Natural killer cell (primary cell): ENCODE results near the gene MICOS13. TPM values are rescaled to one million over a fixed set of nuclear protein-coding genes. Genes with fewer than 3 reads are reported as not detected.

Experiments
- ATAC-seq, 3 donors: fragments of 150-1000 bp in 2 of 3; fragments of 200-7000 bp in 1 of 3; cut with Tn5 transposase; 1 replicate in 1 of 3; 2 replicates in 2 of 3; pipeline ENCODE4 v1.10.0; 2021; ENCODE audit warnings: mild to moderate bottlenecking in 2 of 3, moderate library complexity in 2 of 3
- DNase-seq, 2 donors: peaks; one replicate each; pipeline versions ENCODE4 v3.0.0 to v3.0.0-alpha.2; 2013 to 2021; ENCODE audit warnings: mixed read lengths in 1 of 2
- H3K27ac ChIP-seq: one replicate; pipeline ENCODE4 v1.5.1; 2013; ENCODE audit warnings: mild to moderate bottlenecking, low read length
- H3K27me3 ChIP-seq: one replicate; pipeline ENCODE4 v1.6.1; 2013; ENCODE audit warnings: low read length; ENCODE audit not compliant: control insufficient read depth, insufficient read depth
- H3K36me3 ChIP-seq: one replicate; pipeline ENCODE4 v1.6.1; 2013; ENCODE audit warnings: low read length; ENCODE audit not compliant: control insufficient read depth, insufficient read depth
- H3K4me1 ChIP-seq: one replicate; pipeline ENCODE4 v1.6.1; 2013; ENCODE audit warnings: low read length; ENCODE audit not compliant: control insufficient read depth, insufficient read depth
- H3K4me3 ChIP-seq: one replicate; pipeline ENCODE4 v1.5.1; 2013; ENCODE audit warnings: low read length
- H3K9me3 ChIP-seq: one replicate; pipeline ENCODE4 v1.6.1; 2013; ENCODE audit warnings: low read length; ENCODE audit not compliant: control insufficient read depth, insufficient read depth
- H3K27ac Mint-ChIP-seq, 2 donors: one replicate each; pipeline ENCODE4 v1.8.0; 2022; ENCODE audit warnings: mild to moderate bottlenecking in 2 of 2, mixed read lengths in 2 of 2, moderate library complexity in 1 of 2
- H3K27me3 Mint-ChIP-seq, 2 donors: one replicate each; pipeline ENCODE4 v1.8.0; 2022; ENCODE audit warnings: low read depth in 2 of 2, mixed read lengths in 2 of 2
- H3K36me3 Mint-ChIP-seq: one replicate; pipeline ENCODE4 v1.8.0; 2022; ENCODE audit warnings: mixed read lengths
- H3K4me1 Mint-ChIP-seq, 2 donors: one replicate each; pipeline ENCODE4 v1.8.0; 2022; ENCODE audit warnings: mixed read lengths in 2 of 2
- H3K4me3 Mint-ChIP-seq: one replicate; pipeline ENCODE4 v1.8.0; 2022; ENCODE audit warnings: mild to moderate bottlenecking, moderate library complexity, mixed read lengths
- H3K9me3 Mint-ChIP-seq, 2 donors: one replicate each; pipeline ENCODE4 v1.8.0; 2022; ENCODE audit warnings: mixed read lengths in 2 of 2
- WGBS: methylation state at CpG from one replicate; pipeline ENCODE4 v1.1.7; 2013; ENCODE audit warnings: missing lambda C conversion rate; ENCODE audit not compliant: insufficient coverage; 5-methylcytosine and 5-hydroxymethylcytosine counted together
- intact Hi-C: fragments of 100-400 bp; cut with micrococcal nuclease; formaldehyde crosslinking; loops from one replicate; pipeline ENCODE4 v1.14.2; 2022
- total RNA-seq, 4 donors: library from RNA; stranded (reverse); fragments of 120-200 nt in 1 of 4; gene quantifications; one replicate each; pipeline versions ENCODE4 v1.2.3 to v1.2.4, GENCODE V29; 2013 to 2022
- TF ChIP-seq, protein P1 (sequence below): fragments of 200-600 bp; IDR thresholded peaks from one replicate; pipeline ENCODE4 v1.8.0; 2022; ENCODE audit warnings: antibody characterized with exemption

MICOS13 gene
- total RNA-seq, 3 donors from 2014 or later (not counting 1 experiment from before 2014, with no cell fraction given): 17.7 to 27.7 (median 25.1) TPM

DNA sequence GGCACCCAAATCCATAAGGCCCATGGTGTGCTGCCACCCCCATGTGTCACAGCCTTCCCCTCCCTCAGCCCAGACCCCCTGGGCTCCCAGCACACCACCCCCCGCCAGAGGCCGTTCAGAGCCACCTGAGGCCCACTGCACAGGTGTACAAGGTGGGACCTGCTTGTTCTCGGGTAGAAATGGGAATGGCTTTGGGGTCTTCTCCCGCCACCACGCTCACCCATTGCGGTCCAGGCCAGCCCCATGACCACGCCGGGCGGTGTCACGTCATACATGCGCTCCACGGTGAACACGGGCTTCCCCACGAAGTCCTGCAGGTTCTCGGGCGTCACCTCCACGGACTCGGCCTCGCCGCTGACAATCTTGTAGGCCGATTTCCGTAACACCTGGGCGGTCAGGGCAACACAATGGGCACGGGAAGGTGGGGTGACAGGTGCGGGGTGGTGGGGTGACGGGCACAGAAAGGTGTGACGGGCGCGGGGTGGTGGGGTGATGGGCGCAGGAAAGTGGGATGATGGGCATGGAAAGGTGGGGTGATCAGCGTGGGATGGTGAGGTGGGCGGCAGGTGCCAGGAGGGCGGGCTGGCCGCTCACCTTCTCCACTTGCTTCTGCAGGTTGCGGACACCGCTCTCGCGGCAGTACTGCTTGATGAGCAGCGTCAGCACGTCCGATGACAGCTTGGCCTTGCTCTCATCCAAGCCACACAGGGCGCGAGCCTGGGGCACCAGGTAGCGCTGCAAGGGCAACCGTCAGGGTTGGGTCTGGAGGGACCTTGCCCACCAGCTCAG, 14.0 kb upstream of the MICOS13 start:
- Histone ChIP-seq H3K4me3 (no peak overlapping the region), H3K27ac (no peak overlapping the region), H3K27me3 (no peaks in the 10 kb centered on the region), H3K9me3 (no peaks in the 10 kb centered on the region), H3K4me1 (peaks cover 22% of the 10 kb centered on the region), H3K36me3 (peaks cover 57% of the 10 kb centered on the region)
- ATAC-seq: no peak
- Mint-ChIP-seq H3K9me3 (no peaks in the 10 kb centered on the region), H3K4me3 (peak overlapping the region; percentile 52), H3K27ac (peak overlapping the region in 1 of 2 donors; percentile 74), H3K36me3 (no peaks in the 10 kb centered on the region), H3K27me3 (no peaks in the 10 kb centered on the region), H3K4me1 (peaks cover 13 to 32% of the 10 kb centered on the region in 2 donors)
- 94% methylated on average over 45 of the region's 45 CpGs for WGBS
- no peak for DNase-seq
- TF ChIP-seq, protein P1, sequence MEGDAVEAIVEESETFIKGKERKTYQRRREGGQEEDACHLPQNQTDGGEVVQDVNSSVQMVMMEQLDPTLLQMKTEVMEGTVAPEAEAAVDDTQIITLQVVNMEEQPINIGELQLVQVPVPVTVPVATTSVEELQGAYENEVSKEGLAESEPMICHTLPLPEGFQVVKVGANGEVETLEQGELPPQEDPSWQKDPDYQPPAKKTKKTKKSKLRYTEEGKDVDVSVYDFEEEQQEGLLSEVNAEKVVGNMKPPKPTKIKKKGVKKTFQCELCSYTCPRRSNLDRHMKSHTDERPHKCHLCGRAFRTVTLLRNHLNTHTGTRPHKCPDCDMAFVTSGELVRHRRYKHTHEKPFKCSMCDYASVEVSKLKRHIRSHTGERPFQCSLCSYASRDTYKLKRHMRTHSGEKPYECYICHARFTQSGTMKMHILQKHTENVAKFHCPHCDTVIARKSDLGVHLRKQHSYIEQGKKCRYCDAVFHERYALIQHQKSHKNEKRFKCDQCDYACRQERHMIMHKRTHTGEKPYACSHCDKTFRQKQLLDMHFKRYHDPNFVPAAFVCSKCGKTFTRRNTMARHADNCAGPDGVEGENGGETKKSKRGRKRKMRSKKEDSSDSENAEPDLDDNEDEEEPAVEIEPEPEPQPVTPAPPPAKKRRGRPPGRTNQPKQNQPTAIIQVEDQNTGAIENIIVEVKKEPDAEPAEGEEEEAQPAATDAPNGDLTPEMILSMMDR: no peak
- intact Hi-C loops: no loop called here

DNA sequence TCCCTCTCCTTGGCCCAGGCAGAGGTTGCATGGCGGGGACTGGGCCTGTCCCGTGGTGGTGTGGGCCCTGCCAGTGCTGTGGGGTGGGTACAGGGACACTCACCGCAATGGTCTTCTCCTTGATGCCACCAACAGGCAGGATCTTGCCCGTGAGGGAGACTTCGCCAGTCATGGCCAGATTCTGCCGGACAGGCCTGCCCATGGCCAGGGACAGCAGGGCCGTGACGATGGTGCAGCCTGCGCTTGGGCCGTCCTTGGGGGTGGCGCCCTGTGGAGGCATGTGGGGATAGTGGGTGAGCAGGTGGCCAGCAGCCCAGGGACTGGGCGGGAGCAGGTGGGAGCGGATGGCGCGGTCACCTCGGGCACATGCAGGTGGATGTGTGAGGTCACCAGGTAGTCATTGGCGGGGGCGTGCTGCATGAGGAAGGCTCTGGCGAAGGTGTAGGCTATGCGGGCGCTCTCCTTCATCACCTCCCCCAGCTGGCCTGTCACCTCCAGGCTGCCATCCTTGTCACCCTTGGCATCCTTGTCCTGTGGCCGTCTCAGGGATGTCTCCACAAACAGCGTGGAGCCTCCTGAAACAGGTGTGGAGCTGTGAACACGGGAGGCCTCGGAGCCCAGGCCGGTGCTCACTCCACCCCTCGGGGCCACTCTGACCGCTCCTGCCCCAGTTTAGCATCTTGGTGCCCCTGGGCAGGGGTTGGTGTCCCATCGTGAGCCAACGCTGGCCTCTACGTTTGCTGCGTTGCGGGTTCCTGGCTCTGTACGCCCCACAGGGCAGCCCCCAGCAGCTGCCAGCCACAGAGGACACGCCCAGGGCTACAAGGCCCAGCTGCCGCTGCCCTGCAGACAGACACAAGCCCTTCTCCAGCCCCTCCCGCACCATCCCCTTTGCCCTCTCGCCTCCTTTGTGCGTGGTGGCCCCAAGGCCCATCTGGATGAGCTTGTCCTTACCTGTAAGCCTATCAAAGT, 13.2 kb upstream of the MICOS13 start:
- Histone ChIP-seq H3K27me3 (no peaks in the 10 kb centered on the region), H3K27ac (no peak overlapping the region), H3K36me3 (peaks cover 50% of the 10 kb centered on the region), H3K9me3 (no peaks in the 10 kb centered on the region), H3K4me3 (no peak overlapping the region), H3K4me1 (peaks cover 22% of the 10 kb centered on the region)
- H3K27me3 Mint-ChIP-seq: no peaks in the 10 kb centered on the region
- DNase-seq (no peak), ATAC-seq (no peak)
- TF ChIP-seq, protein P1: no peak
- peak overlapping the region in 1 of 2 donors; percentile 74 for H3K27ac Mint-ChIP-seq
- H3K9me3 Mint-ChIP-seq: no peaks in the 10 kb centered on the region
- H3K4me3 Mint-ChIP-seq: no peak overlapping the region
- intact Hi-C loops: no loop called here
- WGBS: 90% methylated on average over 39 of the region's 39 CpGs
- no peaks in the 10 kb centered on the region for H3K36me3 Mint-ChIP-seq
- H3K4me1 Mint-ChIP-seq: peaks cover 13 to 32% of the 10 kb centered on the region in 2 donors

DNA sequence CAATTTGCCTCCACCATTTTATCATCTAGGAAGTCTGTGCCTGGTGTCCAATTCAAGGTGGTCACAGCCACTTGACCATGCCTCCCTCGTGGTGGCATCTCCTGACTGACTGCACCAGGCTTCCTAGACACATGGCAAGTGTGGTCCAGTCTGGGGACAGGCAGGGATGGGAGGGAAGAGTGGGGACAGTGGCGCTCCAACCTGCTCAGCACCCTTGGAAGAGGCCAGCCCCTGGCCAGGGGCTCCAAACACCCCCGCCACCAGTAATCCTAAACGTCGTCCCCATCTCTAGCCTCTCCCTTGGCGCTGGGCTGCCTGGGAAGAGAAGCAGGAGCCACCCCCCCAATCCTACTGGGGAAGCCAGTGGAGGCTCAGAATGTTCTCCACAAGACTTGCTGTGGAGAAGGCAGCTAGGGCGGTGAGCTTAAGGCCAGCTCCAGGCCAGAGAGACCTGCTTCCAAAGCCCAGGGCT, 12.4 kb upstream of the MICOS13 start:
- Mint-ChIP-seq H3K36me3 (no peaks in the 10 kb centered on the region), H3K4me3 (no peak overlapping the region), H3K27me3 (no peaks in the 10 kb centered on the region), H3K9me3 (no peaks in the 10 kb centered on the region), H3K27ac (peak overlapping the region in 1 of 2 donors; percentile 74), H3K4me1 (peaks cover 13 to 37% of the 10 kb centered on the region in 2 donors)
- H3K27me3 ChIP-seq: no peaks in the 10 kb centered on the region
- H3K9me3 ChIP-seq: no peaks in the 10 kb centered on the region
- TF ChIP-seq, protein P1: no peak
- 86% methylated on average over 7 of the region's 7 CpGs for WGBS
- peaks cover 24% of the 10 kb centered on the region for H3K4me1 ChIP-seq
- H3K4me3 ChIP-seq: no peak overlapping the region
- no peak overlapping the region for H3K27ac ChIP-seq
- DNase-seq (no peak), ATAC-seq (no peak)
- intact Hi-C loops: no loop called here
- peaks cover 46% of the 10 kb centered on the region for H3K36me3 ChIP-seq
